Cerebellar cortex (tissue), 1 donor: ENCODE results near the gene KL.

Experiments
- DNase-seq: peaks from one replicate; pipeline ENCODE4 v3.0.0-alpha.2; 2015; ENCODE audit warnings: low spot score

The KL gene

GRCh38 chr13:33083054-33083453 is 66.8 kb downstream of the KL start:
- DNase-seq: no peak

- DNase-seq: no peak
These were observed 70.9 kb downstream of the KL start for GRCh38 chr13:33087091-33087490.

GRCh38 chr13:33087790-33088189 is 71.6 kb downstream of the KL start:
- DNase-seq: no peak

GRCh38 chr13:33089311-33089710 is 73.1 kb downstream of the KL start:
- no peak for DNase-seq

GRCh38 chr13:33090755-33091414 is 74.7 kb downstream of the KL start:
- DNase-seq: no peak

GRCh38 chr13:33091415-33091774 is 75.2 kb downstream of the KL start:
- DNase-seq: no peak

GRCh38 chr13:33092073-33092987 is 76.1 kb downstream of the KL start:
- no peak for DNase-seq

- no peak for DNase-seq
These were observed 80.8 kb downstream of the KL start for GRCh38 chr13:33096886-33097605.

GRCh38 chr13:33099860-33100259 is 83.6 kb downstream of the KL start:
- DNase-seq: no peak

DNA sequence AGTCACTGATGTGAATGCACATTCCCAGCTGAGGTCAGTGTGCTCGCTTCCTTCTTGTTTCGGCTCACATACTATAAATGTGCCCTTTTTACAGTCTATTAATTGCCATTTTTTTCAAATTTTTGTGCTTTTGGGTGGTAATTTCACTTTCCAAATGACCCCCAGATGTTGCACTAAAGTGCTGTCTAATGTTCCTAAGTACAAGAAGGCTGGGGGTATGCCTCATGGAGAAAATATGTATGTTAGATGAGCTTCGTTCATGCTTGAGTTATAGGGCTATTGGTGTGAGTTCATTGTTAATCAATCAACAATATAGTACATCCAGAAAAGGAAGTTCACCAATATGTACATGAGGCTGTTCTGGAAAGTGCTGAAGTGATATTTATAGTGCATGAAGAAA is 84.7 kb downstream of the KL start:
- no peak for DNase-seq

DNA sequence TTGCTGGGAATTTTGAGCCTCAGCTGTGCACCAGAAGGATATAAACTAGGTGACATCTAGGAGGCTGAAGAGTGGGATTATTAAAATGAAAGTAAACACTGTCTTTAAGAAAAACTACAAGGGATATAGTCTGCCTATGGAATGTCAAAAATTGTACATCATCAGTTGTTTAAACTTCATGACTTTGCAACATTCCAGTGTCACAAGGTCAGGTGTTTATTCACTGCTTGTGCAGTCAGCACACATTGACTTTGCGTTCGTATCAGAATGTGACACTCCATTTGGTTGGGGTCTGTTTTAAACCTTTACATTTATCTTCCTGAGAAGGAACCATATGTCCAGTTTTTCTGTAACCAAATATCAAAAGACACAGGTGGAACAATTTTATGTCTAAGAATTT is 85.6 kb downstream of the KL start:
- no peak for DNase-seq

DNA sequence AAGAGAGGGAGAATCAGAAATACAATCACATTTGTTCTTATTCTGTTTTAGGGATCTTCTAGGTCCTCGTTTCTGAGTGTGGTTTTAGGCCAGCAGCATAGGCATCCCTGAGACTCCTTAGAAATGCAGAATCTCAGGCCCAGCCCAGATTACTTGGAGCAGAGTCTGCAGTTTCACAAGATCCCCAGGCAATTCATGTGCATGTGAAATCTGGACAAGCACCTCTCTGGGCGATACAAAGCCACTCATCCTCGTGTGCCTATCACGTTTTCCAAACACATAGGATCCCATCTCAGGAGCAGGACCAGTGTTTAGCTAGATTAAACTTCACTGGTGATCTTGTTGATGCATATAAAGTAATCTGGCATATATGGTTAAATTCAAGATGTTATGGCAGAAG is 87.2 kb downstream of the KL start:
- no peak for DNase-seq

- no peak for DNase-seq
These were observed 89.3 kb downstream of the KL start for GRCh38 chr13:33105387-33106005.

- DNase-seq: no peak
These were observed 90.6 kb downstream of the KL start for GRCh38 chr13:33106656-33107360.

- DNase-seq: no peak
These were observed 91.1 kb downstream of the KL start for GRCh38 chr13:33107361-33107760.

GRCh38 chr13:33108620-33109019 is 92.4 kb downstream of the KL start:
- DNase-seq: no peak

DNA sequence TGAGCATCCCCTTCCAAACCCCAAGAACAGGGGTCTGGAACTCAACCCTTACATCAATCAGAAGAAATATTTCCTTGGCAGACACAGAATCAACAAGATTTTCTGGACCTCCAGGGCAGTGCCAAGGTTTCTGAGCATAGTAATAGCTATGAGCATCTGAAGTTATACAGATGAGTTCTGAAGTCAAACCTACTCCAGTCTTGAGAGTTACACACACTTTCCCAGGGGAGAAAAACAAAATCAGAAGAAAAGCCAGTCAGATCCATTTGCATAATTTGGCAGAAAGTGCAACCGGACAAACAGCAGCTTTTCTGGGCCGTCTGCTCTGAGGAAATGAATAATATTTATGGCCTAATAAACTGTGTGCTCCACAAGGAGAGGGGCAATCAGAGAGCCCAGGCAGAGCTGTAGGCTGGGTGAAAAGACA is 93.1 kb downstream of the KL start:
- no peak for DNase-seq

DNA sequence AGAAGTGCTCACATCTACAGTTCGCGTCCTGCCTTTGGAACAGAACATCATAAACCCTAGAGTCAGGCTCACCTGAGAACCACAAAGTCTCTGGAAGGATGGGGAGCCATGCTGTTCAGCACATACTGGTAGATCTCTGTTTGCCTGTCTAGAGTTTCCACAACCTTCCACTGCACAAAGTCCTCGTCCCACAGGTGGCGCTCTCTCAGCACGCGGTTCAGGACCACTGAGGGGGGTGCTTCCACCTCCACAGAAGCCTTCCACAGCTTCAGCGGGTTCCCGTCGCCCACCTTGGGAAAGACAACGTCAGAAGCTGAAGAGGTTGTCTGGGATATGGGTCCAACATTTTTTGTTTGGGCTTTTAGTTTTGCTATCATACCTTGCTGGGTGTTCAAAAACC is 93.6 kb downstream of the KL start:
- no peak for DNase-seq

GRCh38 chr13:33110386-33110712 is 94.1 kb downstream of the KL start:
- DNase-seq: no peak

- DNase-seq: no peak
These were observed 94.6 kb downstream of the KL start for GRCh38 chr13:33110713-33111413.

- no peak for DNase-seq
These were observed 95.3 kb downstream of the KL start for GRCh38 chr13:33111414-33112110.
